GM12878 (cell line): ENCODE data around the gene CCDC57. TPM values are rescaled to one million over a fixed set of nuclear protein-coding genes. Genes with fewer than 3 reads are reported as not detected.
A peak's percentile ranks its signal among the peaks of the same experiment; 100 is the strongest.

Experiments
- BHLHE40 ChIP-seq, 2 experiments: fragments of 450-650 bp in 1 of 2; IDR thresholded peaks; 2 replicates each; pipeline ENCODE4 v1.6.1; 2011 to 2017; ENCODE audit warnings: low read depth in 2 of 2, borderline replicate concordance in 1 of 2, improper control_type of control experiment in 1 of 2, low read length in 1 of 2, mild to moderate bottlenecking in 1 of 2
- BRCA1 ChIP-seq: IDR thresholded peaks from 2 replicates; pipeline ENCODE4 v1.6.1; 2011; ENCODE audit warnings: low read depth, low read length, improper control_type of control experiment
- CHD4 ChIP-seq: fragments of 200-600 bp; sonication (generic); IDR thresholded peaks from 2 replicates; pipeline ENCODE4 v1.6.1; 2016; ENCODE audit warnings: mild to moderate bottlenecking
- FOS ChIP-seq: IDR thresholded peaks from 3 replicates; pipeline ENCODE4 v1.6.1; 2011; ENCODE audit warnings: borderline replicate concordance; ENCODE audit not compliant: insufficient read length; ENCODE audit errors: extremely low read depth
- GABPA ChIP-seq: IDR thresholded peaks from 2 replicates; pipeline ENCODE4 v1.6.1; 2014; ENCODE audit warnings: antibody characterized with exemption, low read depth, mild to moderate bottlenecking, inconsistent platforms
- GATAD2B ChIP-seq: fragments of 450-650 bp; conservative IDR thresholded peaks from 2 replicates; pipeline ENCODE4 v1.6.1; 2017; ENCODE audit warnings: low read depth, mild to moderate bottlenecking, moderate library complexity
- LARP7 ChIP-seq: fragments of 450-650 bp; IDR thresholded peaks from 2 replicates; pipeline ENCODE4 v1.6.1; 2017; ENCODE audit warnings: mild to moderate bottlenecking
- MXI1 ChIP-seq: fragments of 150-350 bp; IDR thresholded peaks from 2 replicates; pipeline ENCODE4 v1.6.1; 2011; ENCODE audit warnings: low read depth, mild to moderate bottlenecking, inconsistent platforms, low read length, improper control_type of control experiment
- NFXL1 ChIP-seq: fragments of 450-650 bp; IDR thresholded peaks from 2 replicates; pipeline ENCODE4 v1.6.1; 2017; ENCODE audit warnings: antibody characterized with exemption, mild to moderate bottlenecking, borderline replicate concordance
- RAD21 ChIP-seq: IDR thresholded peaks from 2 replicates; pipeline ENCODE4 v1.6.1; 2011; ENCODE audit warnings: mild to moderate bottlenecking, low read depth, low read length, moderate library complexity; ENCODE audit not compliant: insufficient read depth
- RB1 ChIP-seq: fragments of 450-650 bp; formaldehyde crosslinking; IDR thresholded peaks from 2 replicates; pipeline ENCODE4 v1.6.1; 2017; ENCODE audit warnings: mild to moderate bottlenecking, borderline replicate concordance
- RFX5 ChIP-seq: IDR thresholded peaks from 2 replicates; pipeline ENCODE4 v1.6.1; 2011; ENCODE audit warnings: low read depth, low read length, improper control_type of control experiment
- STAT1 ChIP-seq: fragments of 450-650 bp; conservative IDR thresholded peaks from 2 replicates; pipeline ENCODE4 v1.6.1; 2014; ENCODE audit warnings: antibody characterized with exemption, mild to moderate bottlenecking
- SUPT20H ChIP-seq: IDR thresholded peaks from 2 replicates; pipeline ENCODE4 v1.6.1; 2011; ENCODE audit warnings: low read depth, mild to moderate bottlenecking, low read length, moderate library complexity, borderline replicate concordance; ENCODE audit not compliant: control insufficient read depth
- ZNF217 ChIP-seq: fragments of 450-650 bp; IDR thresholded peaks from 2 replicates; pipeline ENCODE4 v1.6.1; 2017; ENCODE audit warnings: antibody characterized with exemption, mild to moderate bottlenecking
- polyA plus RNA-seq, 11 experiments: library from polyadenylated mRNA; depleted of rRNA in 4 of 11; unstranded in 6 of 11; stranded (reverse) in 5 of 11; fragments of >200 nt; fragmentation: Nextera tagmentation in 4 of 11; fragmentation: Illumina TruSeq in 1 of 11; extraction: Ambion mirVana in 4 of 11; extraction: Trizol in 1 of 11; gene quantifications; 1 replicate in 1 of 11; 2 replicates in 10 of 11; pipeline versions ENCODE4 v1.2.1 to v1.2.3, GENCODE V29; 2011 to 2016; ENCODE audit warnings: inconsistent platforms in 2 of 11, missing spikeins in 2 of 11, low read depth in 1 of 11
- total RNA-seq, 4 experiments: library from RNA; depleted of rRNA in 3 of 4; stranded (reverse); fragments of >200 nt in 3 of 4; fragmentation: Illumina TruSeq in 1 of 4; extraction: Trizol in 1 of 4; gene quantifications; 2 replicates each; pipeline versions ENCODE4 v1.2.1 to v1.2.3, GENCODE V29; 2013 to 2021
- TF ChIP-seq, protein P1 (sequence below): fragments of 150-350 bp; IDR thresholded peaks from 2 replicates; pipeline ENCODE4 v1.6.1; 2014; ENCODE audit warnings: mild to moderate bottlenecking, low read depth, low read length
- TF ChIP-seq, protein P2 (sequence below): fragments of 450-650 bp; IDR thresholded peaks from 2 replicates; pipeline ENCODE4 v1.6.1; 2017; ENCODE audit warnings: mild to moderate bottlenecking, moderate library complexity
- TF ChIP-seq, protein P3 (sequence below): fragments of 450-650 bp; formaldehyde crosslinking; IDR thresholded peaks from 2 replicates; pipeline ENCODE4 v1.4.0; 2022; ENCODE audit warnings: mild to moderate bottlenecking, moderate library complexity
- TF ChIP-seq, protein P4 (sequence below): IDR thresholded peaks from 2 replicates; pipeline ENCODE4 v1.6.1; 2011; ENCODE audit warnings: borderline replicate concordance, low read depth, mild to moderate bottlenecking, moderate library complexity, mixed read lengths, low read length; ENCODE audit not compliant: insufficient read depth; ENCODE audit errors: extremely low read length
- TF ChIP-seq, protein P5 (sequence below): fragments of 450-650 bp; IDR thresholded peaks from 2 replicates; pipeline ENCODE4 v1.6.1; 2017; ENCODE audit warnings: mild to moderate bottlenecking

The CCDC57 gene
- total and polyA plus RNA-seq, 10 of the 15 experiments (the other 5 are each of a cell fraction or from before 2014, with no cell fraction given): 5.4 to 123 (median 45.8) TPM

DNA sequence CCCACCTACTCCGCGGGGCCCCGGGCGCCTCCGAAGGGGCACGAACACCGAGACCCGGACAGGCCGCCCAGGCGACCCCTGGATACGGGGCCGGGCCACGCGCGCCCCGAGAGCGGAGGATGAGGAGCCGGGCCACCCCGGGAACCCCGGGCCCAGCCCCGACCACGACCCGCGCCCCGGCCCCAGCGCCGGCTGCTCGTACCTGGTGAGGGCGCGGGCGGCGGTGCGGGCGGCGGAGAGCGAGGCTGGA lies 114.8 kb downstream of the CCDC57 start (continued):
- TF ChIP-seq, protein P1, sequence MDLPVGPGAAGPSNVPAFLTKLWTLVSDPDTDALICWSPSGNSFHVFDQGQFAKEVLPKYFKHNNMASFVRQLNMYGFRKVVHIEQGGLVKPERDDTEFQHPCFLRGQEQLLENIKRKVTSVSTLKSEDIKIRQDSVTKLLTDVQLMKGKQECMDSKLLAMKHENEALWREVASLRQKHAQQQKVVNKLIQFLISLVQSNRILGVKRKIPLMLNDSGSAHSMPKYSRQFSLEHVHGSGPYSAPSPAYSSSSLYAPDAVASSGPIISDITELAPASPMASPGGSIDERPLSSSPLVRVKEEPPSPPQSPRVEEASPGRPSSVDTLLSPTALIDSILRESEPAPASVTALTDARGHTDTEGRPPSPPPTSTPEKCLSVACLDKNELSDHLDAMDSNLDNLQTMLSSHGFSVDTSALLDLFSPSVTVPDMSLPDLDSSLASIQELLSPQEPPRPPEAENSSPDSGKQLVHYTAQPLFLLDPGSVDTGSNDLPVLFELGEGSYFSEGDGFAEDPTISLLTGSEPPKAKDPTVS: no peak
- no peak for TF ChIP-seq RAD21
- TF ChIP-seq GATAD2B: peak; percentile 6
- no peak for TF ChIP-seq CHD4
- TF ChIP-seq, protein P2, sequence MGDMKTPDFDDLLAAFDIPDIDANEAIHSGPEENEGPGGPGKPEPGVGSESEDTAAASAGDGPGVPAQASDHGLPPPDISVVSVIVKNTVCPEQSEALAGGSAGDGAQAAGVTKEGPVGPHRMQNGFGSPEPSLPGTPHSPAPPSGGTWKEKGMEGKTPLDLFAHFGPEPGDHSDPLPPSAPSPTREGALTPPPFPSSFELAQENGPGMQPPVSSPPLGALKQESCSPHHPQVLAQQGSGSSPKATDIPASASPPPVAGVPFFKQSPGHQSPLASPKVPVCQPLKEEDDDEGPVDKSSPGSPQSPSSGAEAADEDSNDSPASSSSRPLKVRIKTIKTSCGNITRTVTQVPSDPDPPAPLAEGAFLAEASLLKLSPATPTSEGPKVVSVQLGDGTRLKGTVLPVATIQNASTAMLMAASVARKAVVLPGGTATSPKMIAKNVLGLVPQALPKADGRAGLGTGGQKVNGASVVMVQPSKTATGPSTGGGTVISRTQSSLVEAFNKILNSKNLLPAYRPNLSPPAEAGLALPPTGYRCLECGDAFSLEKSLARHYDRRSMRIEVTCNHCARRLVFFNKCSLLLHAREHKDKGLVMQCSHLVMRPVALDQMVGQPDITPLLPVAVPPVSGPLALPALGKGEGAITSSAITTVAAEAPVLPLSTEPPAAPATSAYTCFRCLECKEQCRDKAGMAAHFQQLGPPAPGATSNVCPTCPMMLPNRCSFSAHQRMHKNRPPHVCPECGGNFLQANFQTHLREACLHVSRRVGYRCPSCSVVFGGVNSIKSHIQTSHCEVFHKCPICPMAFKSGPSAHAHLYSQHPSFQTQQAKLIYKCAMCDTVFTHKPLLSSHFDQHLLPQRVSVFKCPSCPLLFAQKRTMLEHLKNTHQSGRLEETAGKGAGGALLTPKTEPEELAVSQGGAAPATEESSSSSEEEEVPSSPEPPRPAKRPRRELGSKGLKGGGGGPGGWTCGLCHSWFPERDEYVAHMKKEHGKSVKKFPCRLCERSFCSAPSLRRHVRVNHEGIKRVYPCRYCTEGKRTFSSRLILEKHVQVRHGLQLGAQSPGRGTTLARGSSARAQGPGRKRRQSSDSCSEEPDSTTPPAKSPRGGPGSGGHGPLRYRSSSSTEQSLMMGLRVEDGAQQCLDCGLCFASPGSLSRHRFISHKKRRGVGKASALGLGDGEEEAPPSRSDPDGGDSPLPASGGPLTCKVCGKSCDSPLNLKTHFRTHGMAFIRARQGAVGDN: peak; percentile 28; the same call in 1 of the 2 replicates
- TF ChIP-seq FOS: no peak
- TF ChIP-seq SUPT20H: no peak
- no peak for TF ChIP-seq BRCA1
- no peak for TF ChIP-seq MXI1
- TF ChIP-seq STAT1: no peak
- TF ChIP-seq, protein P3, sequence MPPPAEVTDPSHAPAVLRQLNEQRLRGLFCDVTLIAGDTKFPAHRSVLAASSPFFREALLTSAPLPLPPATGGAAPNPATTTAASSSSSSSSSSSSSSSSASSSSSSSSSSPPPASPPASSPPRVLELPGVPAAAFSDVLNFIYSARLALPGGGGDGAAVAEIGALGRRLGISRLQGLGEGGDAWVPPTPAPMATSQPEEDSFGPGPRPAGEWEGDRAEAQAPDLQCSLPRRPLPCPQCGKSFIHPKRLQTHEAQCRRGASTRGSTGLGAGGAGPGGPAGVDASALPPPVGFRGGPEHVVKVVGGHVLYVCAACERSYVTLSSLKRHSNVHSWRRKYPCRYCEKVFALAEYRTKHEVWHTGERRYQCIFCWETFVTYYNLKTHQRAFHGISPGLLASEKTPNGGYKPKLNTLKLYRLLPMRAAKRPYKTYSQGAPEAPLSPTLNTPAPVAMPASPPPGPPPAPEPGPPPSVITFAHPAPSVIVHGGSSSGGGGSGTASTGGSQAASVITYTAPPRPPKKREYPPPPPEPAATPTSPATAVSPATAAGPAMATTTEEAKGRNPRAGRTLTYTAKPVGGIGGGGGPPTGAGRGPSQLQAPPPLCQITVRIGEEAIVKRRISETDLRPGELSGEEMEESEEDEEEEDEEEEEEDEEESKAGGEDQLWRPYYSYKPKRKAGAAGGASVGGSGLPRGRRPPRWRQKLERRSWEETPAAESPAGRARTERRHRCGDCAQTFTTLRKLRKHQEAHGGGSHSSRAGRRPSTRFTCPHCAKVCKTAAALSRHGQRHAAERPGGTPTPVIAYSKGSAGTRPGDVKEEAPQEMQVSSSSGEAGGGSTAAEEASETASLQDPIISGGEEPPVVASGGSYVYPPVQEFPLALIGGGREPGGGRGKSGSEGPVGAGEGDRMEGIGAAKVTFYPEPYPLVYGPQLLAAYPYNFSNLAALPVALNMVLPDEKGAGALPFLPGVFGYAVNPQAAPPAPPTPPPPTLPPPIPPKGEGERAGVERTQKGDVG (CRISPR knock-in tag): no peak
- TF ChIP-seq NFXL1: no peak
- no peak for TF ChIP-seq RFX5
- no peak for TF ChIP-seq BHLHE40 (IDR thresholded peaks at IDR 0.05; ENCODE audit: borderline replicate concordance in 1 of 2, low read depth in 2 of 2, low read length in 1 of 2)
- TF ChIP-seq, protein P4, sequence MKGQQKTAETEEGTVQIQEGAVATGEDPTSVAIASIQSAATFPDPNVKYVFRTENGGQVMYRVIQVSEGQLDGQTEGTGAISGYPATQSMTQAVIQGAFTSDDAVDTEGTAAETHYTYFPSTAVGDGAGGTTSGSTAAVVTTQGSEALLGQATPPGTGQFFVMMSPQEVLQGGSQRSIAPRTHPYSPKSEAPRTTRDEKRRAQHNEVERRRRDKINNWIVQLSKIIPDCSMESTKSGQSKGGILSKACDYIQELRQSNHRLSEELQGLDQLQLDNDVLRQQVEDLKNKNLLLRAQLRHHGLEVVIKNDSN: no peak
- peak; percentile 24; the same call in 1 of the 2 replicates for TF ChIP-seq ZNF217
- TF ChIP-seq RB1: peak; percentile 20; the same call in 1 of the 2 replicates
- peak; percentile 32 for TF ChIP-seq LARP7
- TF ChIP-seq GABPA: no peak
- TF ChIP-seq, protein P5, sequence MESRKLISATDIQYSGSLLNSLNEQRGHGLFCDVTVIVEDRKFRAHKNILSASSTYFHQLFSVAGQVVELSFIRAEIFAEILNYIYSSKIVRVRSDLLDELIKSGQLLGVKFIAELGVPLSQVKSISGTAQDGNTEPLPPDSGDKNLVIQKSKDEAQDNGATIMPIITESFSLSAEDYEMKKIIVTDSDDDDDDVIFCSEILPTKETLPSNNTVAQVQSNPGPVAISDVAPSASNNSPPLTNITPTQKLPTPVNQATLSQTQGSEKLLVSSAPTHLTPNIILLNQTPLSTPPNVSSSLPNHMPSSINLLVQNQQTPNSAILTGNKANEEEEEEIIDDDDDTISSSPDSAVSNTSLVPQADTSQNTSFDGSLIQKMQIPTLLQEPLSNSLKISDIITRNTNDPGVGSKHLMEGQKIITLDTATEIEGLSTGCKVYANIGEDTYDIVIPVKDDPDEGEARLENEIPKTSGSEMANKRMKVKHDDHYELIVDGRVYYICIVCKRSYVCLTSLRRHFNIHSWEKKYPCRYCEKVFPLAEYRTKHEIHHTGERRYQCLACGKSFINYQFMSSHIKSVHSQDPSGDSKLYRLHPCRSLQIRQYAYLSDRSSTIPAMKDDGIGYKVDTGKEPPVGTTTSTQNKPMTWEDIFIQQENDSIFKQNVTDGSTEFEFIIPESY: no peak
